ENCODE results near the gene PIEZO1.
"Not testable (repeated sequence)": the region's sequence is repeated elsewhere in the genome, so short reads cannot be mapped to it uniquely, and the experiment has no call there.

The PIEZO1 gene

GRCh38 chr16:88685156-88686061 is 99.6 kb downstream of the PIEZO1 start:
- no peak for DNase-seq

DNA sequence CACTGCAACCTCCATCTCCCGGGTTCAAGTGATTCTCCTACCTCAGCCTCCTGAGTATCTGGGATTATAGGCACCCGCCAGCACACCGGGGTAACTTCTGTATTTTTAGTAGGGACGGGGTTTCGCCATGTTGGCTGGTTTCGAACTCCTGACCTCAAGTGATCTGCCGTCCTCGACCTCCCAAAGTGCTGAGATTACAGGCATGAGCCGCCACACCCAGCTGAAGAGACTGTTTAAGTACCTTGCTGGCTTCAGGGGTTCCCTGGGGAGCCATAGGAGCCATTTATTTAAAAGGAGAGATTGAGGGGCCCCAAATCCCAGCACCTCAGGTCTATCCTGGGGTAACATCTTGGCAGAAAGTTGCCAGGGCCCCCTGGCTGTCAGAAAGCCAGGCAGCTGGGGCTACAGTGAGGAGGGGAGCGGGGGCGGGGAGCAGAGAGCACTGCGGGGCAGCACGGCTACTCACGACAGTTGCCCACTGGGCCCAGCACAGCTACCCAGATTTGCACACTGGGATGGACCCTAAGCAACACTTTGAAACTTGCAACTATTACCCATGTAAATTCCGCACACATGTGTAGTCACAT is 100.4 kb downstream of the PIEZO1 start:
- no peak for DNase-seq

DNA sequence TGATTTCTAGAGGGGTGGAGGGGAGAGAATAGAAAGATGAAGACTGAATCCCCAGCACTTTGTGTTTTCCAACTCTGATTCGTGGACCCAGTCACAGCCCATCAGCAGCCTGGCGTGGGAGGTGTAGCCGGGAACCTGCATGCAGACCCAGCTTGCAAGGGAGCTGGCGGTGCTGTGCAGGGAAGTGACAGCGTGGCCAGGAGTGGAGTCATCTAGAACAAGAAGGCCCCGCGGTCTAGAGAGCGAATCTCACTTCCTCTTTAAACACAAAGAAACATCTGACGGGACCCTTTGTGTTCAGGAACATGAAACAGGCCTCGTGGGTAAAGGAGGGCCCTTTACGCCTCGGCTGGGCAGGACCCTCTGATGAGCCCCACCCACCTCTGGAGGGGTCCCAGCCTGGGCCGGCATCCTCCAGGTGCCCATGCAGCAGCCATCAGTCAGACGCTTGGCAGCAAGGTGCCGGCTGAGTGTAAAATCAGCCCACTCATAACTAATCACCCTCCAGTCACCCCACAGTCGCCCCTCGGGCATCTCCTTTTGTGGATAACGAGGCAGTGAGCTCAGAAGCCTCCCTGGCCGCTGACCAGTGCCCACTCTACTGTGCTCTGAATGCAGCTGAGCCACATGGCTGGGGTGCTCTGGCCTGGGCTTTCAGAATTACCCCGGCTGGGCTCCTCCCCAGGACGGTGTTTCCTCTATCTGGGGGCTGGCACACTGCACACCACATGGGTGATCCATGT is 103.1 kb downstream of the PIEZO1 start:
- no peak for DNase-seq

- DNase-seq: no peak
Observed at GRCh38 chr16:88681084-88681680, 103.8 kb downstream of the PIEZO1 start.

GRCh38 chr16:88680554-88681083 is 104.4 kb downstream of the PIEZO1 start:
- no peak for DNase-seq

GRCh38 chr16:88678224-88678979 is 106.6 kb downstream of the PIEZO1 start:
- no peak for DNase-seq

DNA sequence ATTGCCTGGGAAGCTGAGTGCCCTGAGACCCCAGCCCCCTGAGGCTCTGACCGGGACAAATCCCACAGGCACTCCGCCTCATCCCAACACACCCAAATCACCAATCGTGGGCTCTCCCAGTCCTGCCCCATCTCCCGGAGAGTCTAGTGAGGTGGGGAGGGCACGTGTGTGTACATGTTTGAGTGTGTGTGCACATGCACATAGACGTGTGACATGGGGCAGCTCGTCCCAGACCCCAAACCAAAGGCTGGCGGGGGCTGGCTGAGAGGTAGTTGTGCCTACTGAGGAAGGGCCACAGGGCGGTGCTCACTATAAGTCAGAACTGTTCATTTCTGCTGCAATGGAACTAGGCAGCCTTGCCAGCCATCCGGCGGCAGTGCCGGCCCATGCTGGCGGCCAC is 107.3 kb downstream of the PIEZO1 start:
- DNase-seq: no peak

DNA sequence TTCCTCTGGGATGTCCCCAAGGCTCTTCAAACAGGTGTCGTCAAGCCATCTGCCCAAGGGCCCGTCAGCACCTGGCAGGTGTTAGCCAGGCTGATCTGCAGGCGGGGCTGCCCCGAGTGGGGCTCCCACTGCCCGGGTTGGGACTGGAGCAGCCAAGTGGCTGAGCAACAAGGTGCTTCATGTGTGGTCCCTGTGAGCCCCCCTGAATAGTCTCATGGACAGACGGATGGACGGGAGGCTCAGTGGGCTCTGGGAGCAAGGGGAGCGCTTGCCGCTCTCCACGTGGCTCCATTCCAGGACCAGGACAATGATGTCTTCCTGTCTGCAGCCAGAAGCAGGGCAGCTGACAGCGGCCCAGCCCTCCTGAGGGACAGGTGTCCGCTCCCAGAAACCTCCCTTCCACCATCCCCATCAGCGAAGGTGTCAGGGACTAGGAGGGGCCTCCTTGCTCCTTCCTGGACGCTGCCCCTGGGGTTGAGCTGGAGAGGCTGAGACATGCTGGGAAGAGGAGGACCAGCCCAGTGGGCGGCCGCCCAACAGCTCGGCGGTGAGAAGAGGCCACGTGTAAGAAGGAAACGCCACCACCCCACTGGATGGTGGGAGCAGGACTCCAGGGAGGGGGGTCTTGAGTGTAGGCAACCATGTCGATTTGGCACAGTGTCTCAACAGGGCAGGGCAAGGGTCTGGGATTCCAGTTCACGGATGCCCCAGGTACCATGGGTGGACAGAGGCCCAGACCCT is 108.3 kb downstream of the PIEZO1 start:
- no peak for DNase-seq

- DNase-seq: no peak
Observed at GRCh38 chr16:88673716-88674379, 111.2 kb downstream of the PIEZO1 start.

DNA sequence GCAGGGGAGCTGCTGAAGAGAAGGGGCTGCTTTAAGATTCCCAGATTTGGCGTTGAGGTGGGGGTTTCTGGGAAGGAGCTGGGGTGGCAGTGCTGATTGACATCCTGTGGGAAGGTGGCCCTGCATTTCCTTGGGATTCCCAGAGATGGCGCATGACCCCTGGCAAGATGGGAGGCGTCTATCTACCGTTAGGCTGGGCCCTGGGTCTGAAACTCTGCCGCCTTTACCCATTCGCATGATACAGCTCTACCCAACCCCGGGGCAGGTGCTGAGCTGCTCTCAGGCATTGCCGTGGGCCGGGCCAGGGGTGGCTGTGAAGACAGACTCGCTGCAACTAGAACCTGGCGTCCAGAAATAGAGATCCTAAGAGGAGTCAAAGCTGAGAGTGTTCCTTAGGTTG is 112.2 kb downstream of the PIEZO1 start:
- peak; percentile 7 for DNase-seq

DNA sequence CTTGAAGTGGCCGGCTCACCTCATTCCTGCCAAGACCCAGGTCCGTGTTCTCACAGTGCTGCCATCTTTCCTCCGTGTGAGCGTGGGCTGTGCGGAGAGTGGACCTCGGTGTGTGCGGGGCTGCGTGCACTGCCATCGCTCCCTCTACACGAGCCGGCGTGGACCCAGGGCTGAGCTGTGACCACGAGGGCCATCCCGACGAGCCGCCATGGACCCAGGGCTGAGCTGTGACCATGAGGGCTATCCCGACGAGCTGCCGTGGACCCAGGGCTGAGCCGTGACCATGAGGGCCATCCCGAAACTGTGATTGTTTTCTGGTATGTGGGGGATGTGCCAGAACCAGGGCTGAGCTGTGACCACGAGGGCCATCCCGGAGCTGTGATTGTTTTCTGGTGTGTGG is 113.2 kb downstream of the PIEZO1 start:
- DNase-seq: no peak

DNA sequence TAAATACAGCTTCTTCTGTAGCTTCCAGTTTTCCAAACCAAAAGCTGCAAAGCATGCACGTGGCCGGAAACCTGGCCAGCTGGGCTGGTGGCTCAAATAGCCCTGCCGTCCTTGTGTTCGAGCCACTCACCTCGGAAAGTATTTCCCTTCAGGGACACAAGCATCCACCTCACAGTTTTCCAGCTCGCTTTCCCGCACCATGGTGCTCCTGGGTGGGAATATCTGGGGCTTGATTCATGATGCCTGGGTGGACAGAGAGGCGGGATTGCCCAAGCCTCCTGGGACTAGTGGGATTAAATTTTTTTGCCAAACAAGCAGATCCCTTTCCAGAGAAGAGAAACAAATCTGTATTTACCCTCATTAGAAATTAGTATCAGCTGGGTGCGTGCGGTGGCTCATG is 115.0 kb downstream of the PIEZO1 start:
- no peak for DNase-seq

DNA sequence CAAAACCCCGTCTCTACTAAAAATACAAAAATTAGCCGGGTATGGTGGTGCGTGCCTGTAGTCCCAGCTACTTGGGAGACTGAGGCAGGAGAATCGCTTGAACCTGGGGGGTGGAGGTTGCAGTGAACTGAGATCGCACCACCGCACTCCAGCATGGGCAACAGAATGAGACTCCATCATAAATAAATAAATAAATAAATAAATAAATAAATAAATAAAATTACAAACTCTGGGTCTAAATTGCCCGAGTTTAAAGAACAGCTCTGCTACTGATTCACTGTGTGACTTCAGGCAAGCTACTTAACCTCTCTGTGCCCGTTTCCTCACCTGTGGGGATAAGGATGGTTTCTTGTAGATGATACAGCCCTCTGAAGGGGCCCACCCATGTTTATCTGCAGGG is 115.5 kb downstream of the PIEZO1 start:
- not testable (repeated sequence) for DNase-seq

DNA sequence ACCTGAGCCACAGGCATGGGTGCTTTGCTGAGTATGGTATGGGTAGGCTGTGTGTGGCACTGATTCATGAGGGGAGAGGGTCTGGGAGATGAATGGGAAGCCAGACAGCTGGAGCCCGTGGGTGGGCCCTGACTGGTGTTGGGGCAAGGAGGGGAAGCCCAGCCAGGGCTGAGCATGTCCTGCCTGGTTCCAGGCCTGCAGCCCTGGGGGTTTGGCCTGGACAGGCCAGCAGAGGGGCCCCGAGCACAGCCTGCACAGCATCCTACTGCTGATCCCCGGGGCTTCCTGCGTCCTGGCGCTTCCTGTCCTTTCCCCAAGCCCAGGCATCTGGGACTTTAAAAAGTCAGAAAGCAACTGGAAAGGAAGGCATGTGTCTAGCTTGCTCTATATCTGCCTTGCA is 117.6 kb downstream of the PIEZO1 start:
- DNase-seq: no peak

- DNase-seq: no peak
Observed at GRCh38 chr16:88665570-88665969, 119.5 kb downstream of the PIEZO1 start.

Measured in NCI-H510A treated with DMSO at 0.1 percent for 48 hours (cell line).